ENCODE measurements around the gene TLE1. TPM values are rescaled to one million over a fixed set of nuclear protein-coding genes. Genes with fewer than 3 reads are reported as not detected.

The TLE1 gene
- polyA plus RNA-seq, 3 donors: 0.46 to 2.5 (median 1.2) TPM

DNA sequence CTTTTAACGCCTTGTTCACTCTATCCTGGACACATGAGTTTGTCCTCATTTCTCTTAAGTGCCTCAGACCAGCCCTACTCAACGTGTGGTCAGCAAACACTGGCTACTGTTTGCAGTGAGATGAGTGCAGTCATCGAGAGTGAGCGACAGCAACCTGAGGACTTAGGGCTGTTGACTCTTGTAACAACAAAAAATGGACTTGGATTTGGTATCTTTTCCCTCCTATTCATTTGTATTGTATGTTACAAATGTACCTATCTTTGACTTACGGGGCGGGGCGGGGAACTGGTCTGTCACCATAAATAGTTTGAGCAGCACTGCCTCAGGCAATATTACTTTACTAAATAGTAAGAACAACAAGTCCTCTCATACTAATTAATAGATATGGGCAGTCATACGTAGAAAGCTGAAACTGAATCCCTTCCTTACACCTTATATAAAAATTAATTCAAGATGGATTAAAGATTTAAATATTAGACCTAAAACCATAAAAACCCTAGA is 84.1 kb downstream of the TLE1 start:
- Histone ChIP-seq H2AFZ (ENCODE audit: insufficient read depth, low read depth, low read length, poor library complexity, severe bottlenecking) (no peak overlapping the region), H3K4me2 (replicated peaks; ENCODE audit: extremely low read depth, low read length, poor library complexity, severe bottlenecking) (no peak overlapping the region), H3K9me3 (replicated peaks in 1 of 2; ENCODE audit: control insufficient read depth in 1 of 2, insufficient read depth in 1 of 2, low read length in 2 of 2) (no peaks in the 10 kb centered on the region), H3K9ac (ENCODE audit: insufficient read depth, low read length, poor library complexity, severe bottlenecking) (no peak overlapping the region), H4K20me1 (ENCODE audit: insufficient read depth, low read length) (no peaks in the 10 kb centered on the region), H3K27me3 (ENCODE audit: control insufficient read depth in 2 of 2, insufficient read depth in 2 of 2, low read length in 2 of 2) (no peaks in the 10 kb centered on the region), H3K79me2 (ENCODE audit: insufficient read depth, low read length) (no peaks in the 10 kb centered on the region), H3K27ac (ENCODE audit: low read depth in 1 of 2, low read length in 2 of 2) (no peak overlapping the region), H3K4me3 (replicated peaks in 1 of 3; ENCODE audit: low read depth in 2 of 3, low read length in 3 of 3) (no peak overlapping the region), H3K4me1 (ENCODE audit: control insufficient read depth in 1 of 2, insufficient read depth in 2 of 2, low read length in 2 of 2) (peaks cover 6 to 7% of the 10 kb centered on the region in 2 donors), H3K36me3 (replicated peaks in 1 of 2; ENCODE audit: control insufficient read depth in 1 of 2, insufficient read depth in 2 of 2, low read length in 2 of 2) (no peaks in the 10 kb centered on the region)
- Mint-ChIP-seq H3K36me3 (peaks cover 22 to 35% of the 10 kb centered on the region in 2 donors), H3K4me3 (no peak overlapping the region), H3K9me3 (peaks cover 0 to 3% (median 0%) of the 10 kb centered on the region in 7 donors), H3K4me1 (peaks cover 4% of the 10 kb centered on the region), H3K27me3 (ENCODE audit: low read depth in 3 of 3) (no peaks in the 10 kb centered on the region), H3K27ac (no peak overlapping the region)
- intact Hi-C loops (cut with micrococcal nuclease): no loop called here
- 94% methylated on average over 3 of the region's 8 CpGs for WGBS (ENCODE audit: insufficient coverage)
- TF ChIP-seq, protein P1, sequence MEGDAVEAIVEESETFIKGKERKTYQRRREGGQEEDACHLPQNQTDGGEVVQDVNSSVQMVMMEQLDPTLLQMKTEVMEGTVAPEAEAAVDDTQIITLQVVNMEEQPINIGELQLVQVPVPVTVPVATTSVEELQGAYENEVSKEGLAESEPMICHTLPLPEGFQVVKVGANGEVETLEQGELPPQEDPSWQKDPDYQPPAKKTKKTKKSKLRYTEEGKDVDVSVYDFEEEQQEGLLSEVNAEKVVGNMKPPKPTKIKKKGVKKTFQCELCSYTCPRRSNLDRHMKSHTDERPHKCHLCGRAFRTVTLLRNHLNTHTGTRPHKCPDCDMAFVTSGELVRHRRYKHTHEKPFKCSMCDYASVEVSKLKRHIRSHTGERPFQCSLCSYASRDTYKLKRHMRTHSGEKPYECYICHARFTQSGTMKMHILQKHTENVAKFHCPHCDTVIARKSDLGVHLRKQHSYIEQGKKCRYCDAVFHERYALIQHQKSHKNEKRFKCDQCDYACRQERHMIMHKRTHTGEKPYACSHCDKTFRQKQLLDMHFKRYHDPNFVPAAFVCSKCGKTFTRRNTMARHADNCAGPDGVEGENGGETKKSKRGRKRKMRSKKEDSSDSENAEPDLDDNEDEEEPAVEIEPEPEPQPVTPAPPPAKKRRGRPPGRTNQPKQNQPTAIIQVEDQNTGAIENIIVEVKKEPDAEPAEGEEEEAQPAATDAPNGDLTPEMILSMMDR (IDR thresholded peaks at IDR 0.05): no peak
- DNase-seq: no peak

DNA sequence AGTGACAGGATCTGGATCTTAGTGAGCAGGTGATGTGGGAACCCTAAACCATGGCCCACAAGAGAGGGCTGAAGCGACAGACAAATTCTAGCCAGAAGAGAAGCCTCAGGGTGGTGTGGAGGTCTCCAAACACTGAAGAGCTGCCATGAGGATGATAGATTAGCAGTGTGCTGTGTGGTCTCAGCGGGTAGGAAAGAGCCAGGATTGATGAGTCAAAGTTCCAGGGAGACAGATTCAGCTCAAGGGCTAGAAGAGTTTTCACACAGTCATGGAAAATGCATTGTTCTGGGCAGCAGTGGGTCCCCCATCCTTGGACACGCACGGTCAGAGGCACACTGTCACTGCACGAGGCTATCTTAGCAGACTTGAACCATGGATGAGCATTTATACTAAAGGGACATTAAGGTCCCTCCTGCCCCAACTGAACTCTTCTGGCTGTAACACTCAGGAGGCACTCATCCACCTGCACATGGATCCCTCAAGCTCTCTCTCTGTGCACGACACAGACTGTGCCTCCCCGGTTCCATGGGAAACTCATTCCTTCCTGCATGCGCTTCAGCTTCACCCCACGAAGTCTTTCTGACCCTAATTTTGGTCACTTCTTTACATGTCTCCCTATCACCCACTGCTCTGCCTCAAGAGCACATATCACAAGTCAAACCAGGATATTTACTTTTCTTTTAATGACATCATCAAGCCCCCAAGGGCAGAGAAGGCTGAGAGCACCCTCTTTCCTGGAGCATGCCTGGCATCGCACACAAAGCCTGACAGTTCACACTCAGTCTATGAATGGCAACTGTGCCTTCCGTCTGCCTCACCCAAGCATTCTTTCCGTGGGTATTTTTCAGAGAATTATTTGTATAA is 84.8 kb downstream of the TLE1 start:
- intact Hi-C loops (cut with micrococcal nuclease): no loop called here
- peaks cover 22 to 35% of the 10 kb centered on the region in 2 donors for H3K36me3 Mint-ChIP-seq
- Histone ChIP-seq H3K27me3 (ENCODE audit: control insufficient read depth in 2 of 2, insufficient read depth in 2 of 2, low read length in 2 of 2) (no peaks in the 10 kb centered on the region), H3K4me3 (replicated peaks in 1 of 3; ENCODE audit: low read depth in 2 of 3, low read length in 3 of 3) (no peak overlapping the region), H3K4me2 (replicated peaks; ENCODE audit: extremely low read depth, low read length, poor library complexity, severe bottlenecking) (no peak overlapping the region), H2AFZ (ENCODE audit: insufficient read depth, low read depth, low read length, poor library complexity, severe bottlenecking) (no peak overlapping the region), H3K4me1 (ENCODE audit: control insufficient read depth in 1 of 2, insufficient read depth in 2 of 2, low read length in 2 of 2) (peaks cover 5 to 7% of the 10 kb centered on the region in 2 donors), H4K20me1 (ENCODE audit: insufficient read depth, low read length) (no peaks in the 10 kb centered on the region), H3K9me3 (replicated peaks in 1 of 2; ENCODE audit: control insufficient read depth in 1 of 2, insufficient read depth in 1 of 2, low read length in 2 of 2) (no peaks in the 10 kb centered on the region), H3K9ac (ENCODE audit: insufficient read depth, low read length, poor library complexity, severe bottlenecking) (no peak overlapping the region), H3K79me2 (ENCODE audit: insufficient read depth, low read length) (no peaks in the 10 kb centered on the region), H3K36me3 (replicated peaks in 1 of 2; ENCODE audit: control insufficient read depth in 1 of 2, insufficient read depth in 2 of 2, low read length in 2 of 2) (no peaks in the 10 kb centered on the region), H3K27ac (ENCODE audit: low read depth in 1 of 2, low read length in 2 of 2) (no peak overlapping the region)
- no peak overlapping the region for H3K27ac Mint-ChIP-seq
- DNase-seq: no peak
- TF ChIP-seq, protein P1 (IDR thresholded peaks at IDR 0.05): no peak
- WGBS (ENCODE audit: insufficient coverage): 96% methylated on average over 11 of the region's 12 CpGs
- H3K9me3 Mint-ChIP-seq: peaks cover 0 to 3% (median 0%) of the 10 kb centered on the region in 7 donors
- H3K4me3 Mint-ChIP-seq: no peak overlapping the region
- no peaks in the 10 kb centered on the region for H3K27me3 Mint-ChIP-seq (ENCODE audit: low read depth in 3 of 3)
- peaks cover 6% of the 10 kb centered on the region for H3K4me1 Mint-ChIP-seq
